GM18873 (cell line): ENCODE results near the gene CDC42BPB.

ENCODE experiments used
- ATAC-seq: cut with Tn5 transposase; IDR thresholded peaks from one replicate; pipeline ENCODE4 v1.9.1; 2021; ENCODE audit warnings: mild to moderate bottlenecking, moderate library complexity, moderate number of reproducible peaks; ENCODE audit not compliant: unreplicated experiment, low FRiP score

CDC42BPB gene

GRCh38 chr14:103020271-103021170, 36.8 kb downstream of the CDC42BPB start:
- ATAC-seq = no peak

- no peak for ATAC-seq
These were observed 37.5 kb downstream of the CDC42BPB start for GRCh38 chr14:103019826-103020225.

DNA sequence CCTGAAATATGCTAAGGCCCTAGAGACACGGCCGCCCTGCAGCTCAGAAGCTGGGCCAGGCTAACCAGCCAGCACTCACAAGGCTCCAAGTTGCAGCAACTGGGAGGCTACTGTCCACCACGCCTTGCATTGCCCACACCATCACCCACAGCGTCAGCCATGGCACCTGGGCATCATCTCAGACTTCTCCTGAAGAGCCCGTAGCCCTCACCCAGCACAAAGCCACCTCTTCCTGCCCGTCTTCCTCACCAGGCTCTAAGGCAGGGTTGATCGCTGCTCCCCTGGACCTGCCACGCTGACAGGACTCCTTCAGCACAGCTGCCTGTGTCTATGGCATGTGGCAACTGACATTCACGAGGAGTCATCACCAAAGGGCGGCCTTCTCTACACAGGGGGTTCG, 38.1 kb downstream of the CDC42BPB start:
- ATAC-seq = no peak

- ATAC-seq = no peak
These were observed 40.8 kb downstream of the CDC42BPB start for GRCh38 chr14:103016594-103016993.

DNA sequence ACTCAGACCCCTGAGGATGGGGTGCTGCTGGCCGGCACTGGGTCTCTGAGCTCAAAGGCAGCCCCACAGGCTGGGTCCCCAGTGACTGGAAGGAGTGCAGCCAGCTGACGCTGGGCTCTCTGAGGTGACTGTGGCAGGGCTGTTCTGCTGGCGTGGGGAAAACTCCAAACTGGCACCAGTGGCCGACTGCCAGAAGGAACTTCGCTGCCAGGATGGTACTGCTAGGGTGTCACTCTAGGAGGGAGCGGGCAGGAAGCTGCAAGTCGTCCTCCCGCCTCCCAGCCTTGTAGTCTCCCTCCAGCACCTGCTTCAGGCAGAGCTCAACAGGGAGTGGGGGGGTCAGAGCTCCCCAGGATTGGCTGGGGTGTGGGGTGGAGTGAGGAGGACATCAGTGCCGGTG, 41.3 kb downstream of the CDC42BPB start:
- no peak for ATAC-seq

DNA sequence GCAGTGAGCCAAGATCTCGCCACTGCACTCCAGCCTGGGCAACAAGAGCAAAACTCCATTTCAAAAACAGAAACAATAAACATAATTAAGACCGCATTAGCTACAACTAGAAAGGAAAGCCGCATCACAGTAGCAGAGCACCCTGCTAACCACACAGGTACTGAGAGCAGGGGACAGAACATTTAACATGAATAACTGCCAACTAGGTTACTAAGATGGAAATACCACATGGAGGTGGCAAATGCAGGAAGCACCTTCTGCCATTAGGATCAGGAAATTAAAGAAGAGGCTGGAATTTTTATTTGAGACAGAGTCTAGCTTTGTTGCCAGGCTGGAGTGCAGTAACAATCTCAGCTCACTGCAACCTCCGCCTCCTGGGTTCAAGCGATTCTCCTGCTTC, 41.9 kb downstream of the CDC42BPB start:
- ATAC-seq = no peak

DNA sequence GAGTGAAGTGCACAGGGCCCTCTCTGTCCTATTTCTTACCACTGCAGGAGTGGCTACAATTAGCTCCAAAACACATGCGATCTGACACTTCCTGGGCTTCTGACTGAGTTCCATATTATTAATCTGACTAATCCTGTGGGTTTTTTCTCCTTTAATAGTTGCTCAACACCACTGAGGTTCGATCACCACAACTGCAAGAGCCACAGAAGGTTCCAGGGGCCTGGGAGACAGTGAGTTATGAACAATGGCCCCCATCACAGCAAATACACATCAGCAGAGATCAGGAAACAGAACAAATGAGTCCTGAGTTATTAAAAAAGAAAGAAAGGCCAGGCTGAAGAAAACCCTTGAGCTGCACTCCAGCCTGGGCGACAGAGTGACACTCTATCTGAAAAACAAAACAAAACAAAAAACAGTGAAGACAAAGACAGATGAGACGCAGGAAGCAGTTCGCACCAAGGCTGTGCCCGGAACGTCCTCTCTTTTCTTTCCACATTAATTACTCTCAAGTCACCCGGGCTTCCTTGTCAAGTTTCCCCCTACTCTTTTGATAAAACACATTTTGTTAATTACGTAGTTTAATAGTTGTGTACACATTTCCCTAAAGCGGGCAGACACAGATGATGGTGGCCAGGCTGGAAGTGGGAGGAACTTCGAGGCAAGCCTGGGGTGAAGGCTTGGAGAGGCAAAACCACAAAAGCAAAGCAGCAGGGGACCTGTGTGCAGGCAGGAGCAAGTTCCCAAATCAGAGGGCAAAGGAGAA, 42.7 kb downstream of the CDC42BPB start:
- ATAC-seq = no peak

DNA sequence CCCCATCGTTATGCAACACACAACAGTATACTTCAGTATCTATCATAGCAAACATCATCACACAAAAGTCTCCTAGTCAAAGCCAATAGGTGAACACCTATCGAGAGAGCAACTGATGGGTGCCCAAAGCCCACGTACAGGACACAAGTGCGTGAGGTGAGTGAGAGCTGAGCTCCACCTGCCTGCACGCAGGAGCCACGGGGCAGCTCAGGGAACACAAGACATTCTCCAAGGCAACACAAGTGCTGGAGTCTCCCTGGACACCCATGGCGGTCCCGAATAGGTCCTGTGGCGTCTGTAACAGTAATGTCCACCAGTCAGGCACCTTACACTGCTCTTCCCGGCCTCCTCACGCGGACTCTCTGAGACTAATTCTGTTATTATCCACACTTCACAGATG, 44.3 kb downstream of the CDC42BPB start:
- no peak for ATAC-seq

GRCh38 chr14:103009559-103009958, 47.8 kb downstream of the CDC42BPB start:
- ATAC-seq = no peak

DNA sequence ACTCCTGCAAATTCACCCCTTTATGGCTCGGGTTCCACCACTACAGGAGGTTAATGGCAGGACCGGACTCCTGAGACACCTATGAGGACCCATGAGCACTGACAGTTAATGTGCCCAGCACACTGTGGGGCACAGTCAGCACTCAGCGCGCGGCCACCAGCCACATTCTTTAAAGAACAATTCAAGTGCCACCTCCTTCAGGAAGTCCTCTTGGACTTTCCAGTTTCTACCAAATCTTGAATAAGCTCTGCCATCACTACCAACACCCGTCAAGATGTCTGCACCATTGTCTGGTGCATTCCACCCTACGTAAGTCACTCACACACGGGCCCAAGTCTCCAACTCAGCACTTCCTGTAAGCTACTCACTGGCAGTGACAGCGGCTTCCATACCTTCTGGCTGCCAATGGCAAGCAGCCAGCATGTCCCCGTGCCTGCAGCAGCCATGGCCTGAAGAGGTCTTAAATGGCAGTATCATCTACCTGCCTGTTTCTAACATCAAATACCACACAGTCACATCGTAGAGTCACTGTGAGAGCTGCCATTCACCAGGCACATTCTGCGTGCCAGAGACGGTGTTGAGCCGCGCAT, 48.5 kb downstream of the CDC42BPB start:
- no peak for ATAC-seq

DNA sequence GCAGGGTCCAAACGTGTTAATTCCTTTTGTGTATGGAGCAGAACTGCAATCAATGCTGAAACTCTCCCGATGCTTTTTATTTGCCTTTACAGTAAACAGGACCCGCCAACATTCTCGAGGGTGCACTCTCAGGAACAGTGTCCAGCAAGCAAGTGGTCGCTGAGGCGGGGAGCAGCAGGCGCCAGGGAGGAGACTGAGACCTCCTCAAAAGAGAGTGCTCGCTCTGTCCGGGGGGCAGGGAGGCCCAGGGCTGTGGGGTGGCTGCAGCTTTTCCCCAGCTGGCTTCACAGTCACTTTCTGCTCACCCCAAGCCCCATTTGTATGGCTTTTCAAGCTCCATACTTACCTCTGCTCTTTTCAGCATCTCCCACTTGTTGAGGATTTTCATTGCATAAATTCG, 49.2 kb downstream of the CDC42BPB start:
- no peak for ATAC-seq

DNA sequence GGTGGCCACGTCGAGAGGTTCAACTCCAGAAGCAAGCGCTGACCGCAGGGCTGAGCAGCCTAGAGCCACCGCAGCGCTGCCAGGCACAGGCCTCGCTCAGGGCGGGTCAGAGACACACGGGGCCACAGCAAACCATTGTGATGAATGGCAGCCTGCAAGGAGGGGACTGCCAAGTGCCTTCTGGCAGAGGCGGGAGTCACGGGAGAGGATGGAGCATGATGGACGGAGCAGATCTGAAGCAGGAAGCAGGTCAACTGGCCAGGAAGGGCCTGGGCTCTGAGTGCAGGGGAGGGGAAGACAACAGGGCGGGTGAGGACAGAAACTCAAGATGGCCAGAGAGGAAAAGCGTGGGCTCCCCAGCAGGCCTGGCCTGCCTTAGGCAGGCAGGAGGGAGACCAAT, 49.8 kb downstream of the CDC42BPB start:
- ATAC-seq = no peak

DNA sequence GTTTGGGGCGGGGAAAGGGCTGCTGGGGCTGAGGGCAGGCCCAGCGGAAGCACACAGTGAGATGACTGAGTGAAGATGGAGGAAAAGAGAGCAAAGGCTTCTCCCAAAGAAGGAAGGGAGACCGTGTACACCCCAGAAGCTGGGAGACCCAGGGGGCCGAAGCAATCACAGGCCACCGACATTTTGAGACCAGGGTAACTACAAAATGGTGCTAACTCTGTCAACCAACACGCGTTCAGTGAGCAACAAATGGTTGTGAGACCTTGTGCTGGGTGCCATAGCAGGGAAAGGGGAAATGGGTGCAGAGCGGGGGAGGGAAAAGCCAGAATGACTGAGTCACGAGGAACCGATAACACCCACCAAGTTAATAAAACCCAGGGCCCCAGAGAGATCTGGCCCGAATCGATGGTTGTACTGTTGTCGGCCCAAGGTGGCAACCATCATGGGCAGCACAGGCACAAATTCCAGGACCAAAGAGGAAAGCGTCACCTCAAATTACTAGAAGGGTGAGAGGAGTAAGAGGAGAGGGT, 50.3 kb downstream of the CDC42BPB start:
- ATAC-seq = no peak

- ATAC-seq = no peak
These were observed 51.2 kb downstream of the CDC42BPB start for GRCh38 chr14:103006106-103006505.

DNA sequence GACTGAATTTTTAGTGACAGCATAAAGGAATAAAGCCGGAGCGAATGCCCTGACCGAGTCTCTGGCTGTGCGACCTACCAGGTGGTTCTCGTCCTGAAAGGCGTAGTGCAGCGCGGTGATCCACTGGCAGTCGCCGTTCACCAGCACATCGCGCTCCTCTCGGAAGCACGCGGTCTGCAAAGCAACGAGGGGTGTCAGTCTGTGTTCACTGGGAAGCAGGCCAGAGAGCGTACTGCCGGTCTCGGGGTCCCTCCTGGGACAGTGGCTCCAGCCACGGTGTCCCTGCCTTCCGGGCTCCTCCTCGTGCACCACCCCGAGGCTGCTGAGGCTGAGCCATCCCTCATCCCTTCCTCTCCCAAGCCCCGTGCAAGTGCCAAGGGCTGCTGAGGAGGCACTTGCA, 53.5 kb downstream of the CDC42BPB start:
- ATAC-seq = no peak

GRCh38 chr14:103003351-103003615, 54.1 kb downstream of the CDC42BPB start:
- no peak for ATAC-seq

GRCh38 chr14:103002578-103003350, 54.6 kb downstream of the CDC42BPB start:
- no peak for ATAC-seq

DNA sequence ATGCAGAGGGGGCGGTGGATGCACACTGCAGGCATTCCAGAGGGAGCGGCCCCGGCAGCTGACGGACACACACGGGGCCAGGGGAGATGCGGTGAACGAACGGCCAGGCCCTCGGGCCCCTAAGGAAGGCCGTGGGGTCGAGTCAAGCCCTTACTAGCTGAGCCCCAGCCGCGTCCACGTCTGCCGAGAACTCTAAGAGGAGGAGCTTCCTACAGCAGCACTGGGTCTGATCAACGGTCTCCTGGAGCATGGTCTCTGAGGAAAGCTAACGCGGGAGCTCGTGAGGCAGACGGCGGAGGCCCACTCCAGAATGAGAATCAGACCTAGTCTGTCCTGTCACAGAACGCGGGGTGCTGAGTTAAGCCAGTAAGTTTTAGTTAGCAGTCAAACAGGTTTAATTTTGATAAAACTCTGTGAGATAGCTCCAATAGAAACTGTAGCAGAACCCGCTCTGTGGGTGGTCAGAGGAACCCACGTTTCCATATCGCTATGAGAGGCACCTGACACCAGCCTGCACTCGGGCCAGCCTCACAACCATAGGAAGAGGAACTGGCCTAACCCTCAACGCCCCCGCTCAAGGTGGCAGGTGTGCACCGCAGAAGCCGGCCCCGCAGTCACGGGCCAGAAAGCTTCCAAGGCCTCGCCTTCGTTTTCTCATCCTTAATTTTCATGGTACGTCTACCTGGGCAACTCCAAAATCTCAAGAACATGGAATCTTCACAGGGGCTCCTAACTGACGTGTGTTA, 55.5 kb downstream of the CDC42BPB start:
- ATAC-seq = no peak

GRCh38 chr14:103001226-103001625, 56.1 kb downstream of the CDC42BPB start:
- no peak for ATAC-seq
